Calu3 (cell line): ENCODE results near the gene ASIC2. TPM values are rescaled to one million over a fixed set of nuclear protein-coding genes. Genes with fewer than 3 reads are reported as not detected.

Experiments used
- BruUV-seq: library from RNA; stranded (reverse); fragments of 400-500 nt; replicated peaks from 2 replicates; lab custom pipeline; 2021; lab: Mats Ljungman, UMichigan
- CTCF ChIA-PET: fragments of 300-600 bp; sonication (Branson Sonifier 250); formaldehyde crosslinking; loops from one replicate; lab custom pipeline; 2022; ENCODE audit warnings: antibody characterized with exemption; lab: Charles Lee
- DNase-seq: peaks from one replicate; pipeline ENCODE4 v3.0.0; 2022
- H3K27ac Mint-ChIP-seq: one replicate; pipeline ENCODE4 v1.8.0; 2022; ENCODE audit warnings: mixed read lengths; ENCODE audit not compliant: unreplicated experiment
- H3K27me3 Mint-ChIP-seq: one replicate; pipeline ENCODE4 v1.8.0; 2022; ENCODE audit warnings: mixed read lengths; ENCODE audit not compliant: unreplicated experiment
- H3K36me3 Mint-ChIP-seq: one replicate; pipeline ENCODE4 v1.8.0; 2022; ENCODE audit warnings: mild to moderate bottlenecking, moderate library complexity, mixed read lengths; ENCODE audit not compliant: insufficient read depth, unreplicated experiment
- H3K4me1 Mint-ChIP-seq: one replicate; pipeline ENCODE4 v1.8.0; 2022; ENCODE audit warnings: mild to moderate bottlenecking, low read depth, mixed read lengths; ENCODE audit not compliant: unreplicated experiment
- H3K4me3 Mint-ChIP-seq: one replicate; pipeline ENCODE4 v1.8.0; 2022; ENCODE audit warnings: mild to moderate bottlenecking, low read depth, moderate library complexity, mixed read lengths; ENCODE audit not compliant: unreplicated experiment
- H3K9me3 Mint-ChIP-seq: one replicate; pipeline ENCODE4 v1.8.0; 2022; ENCODE audit warnings: low read depth, mixed read lengths; ENCODE audit not compliant: unreplicated experiment
- intact Hi-C: fragments of 100-400 bp; cut with micrococcal nuclease; formaldehyde crosslinking; loops from one replicate; pipeline ENCODE4 v1.10.0; 2022; ENCODE audit not compliant: unreplicated experiment
- total RNA-seq: library from RNA; stranded (reverse); gene quantifications from 2 replicates; pipeline ENCODE4 v1.2.3, GENCODE V29; 2022
- TF ChIP-seq, protein P1 (sequence below): fragments of 200-600 bp; IDR thresholded peaks from one replicate; pipeline ENCODE4 v1.8.0; 2022; ENCODE audit warnings: antibody characterized with exemption; ENCODE audit not compliant: unreplicated experiment

The ASIC2 gene
- total RNA-seq, 1 experiment from 2014 or later, result not detected

DNA sequence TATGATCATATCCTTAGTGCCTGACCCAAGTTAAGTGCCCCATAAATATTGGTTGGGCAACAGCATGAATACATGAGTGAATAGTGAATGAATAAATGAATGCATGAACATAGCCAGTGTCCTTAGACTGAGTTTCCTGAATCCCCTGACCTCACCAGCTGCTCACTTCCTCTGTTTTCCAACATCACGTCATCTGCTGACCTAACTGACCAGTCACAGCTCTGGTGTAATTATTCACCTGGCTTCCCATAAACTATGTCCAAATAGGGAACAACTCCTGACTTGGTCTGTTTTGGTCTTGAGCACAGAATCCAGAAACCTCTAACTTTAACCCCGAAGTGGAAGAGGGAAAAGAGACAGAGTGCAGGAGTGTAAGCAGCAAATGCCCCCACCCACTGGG is 83.4 kb downstream of the ASIC2 start:
- TF ChIP-seq, protein P1, sequence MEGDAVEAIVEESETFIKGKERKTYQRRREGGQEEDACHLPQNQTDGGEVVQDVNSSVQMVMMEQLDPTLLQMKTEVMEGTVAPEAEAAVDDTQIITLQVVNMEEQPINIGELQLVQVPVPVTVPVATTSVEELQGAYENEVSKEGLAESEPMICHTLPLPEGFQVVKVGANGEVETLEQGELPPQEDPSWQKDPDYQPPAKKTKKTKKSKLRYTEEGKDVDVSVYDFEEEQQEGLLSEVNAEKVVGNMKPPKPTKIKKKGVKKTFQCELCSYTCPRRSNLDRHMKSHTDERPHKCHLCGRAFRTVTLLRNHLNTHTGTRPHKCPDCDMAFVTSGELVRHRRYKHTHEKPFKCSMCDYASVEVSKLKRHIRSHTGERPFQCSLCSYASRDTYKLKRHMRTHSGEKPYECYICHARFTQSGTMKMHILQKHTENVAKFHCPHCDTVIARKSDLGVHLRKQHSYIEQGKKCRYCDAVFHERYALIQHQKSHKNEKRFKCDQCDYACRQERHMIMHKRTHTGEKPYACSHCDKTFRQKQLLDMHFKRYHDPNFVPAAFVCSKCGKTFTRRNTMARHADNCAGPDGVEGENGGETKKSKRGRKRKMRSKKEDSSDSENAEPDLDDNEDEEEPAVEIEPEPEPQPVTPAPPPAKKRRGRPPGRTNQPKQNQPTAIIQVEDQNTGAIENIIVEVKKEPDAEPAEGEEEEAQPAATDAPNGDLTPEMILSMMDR, result no peak
- Mint-ChIP-seq H3K27ac (no peak overlapping the region), H3K4me3 (no peak overlapping the region), H3K9me3 (no peaks in the 10 kb centered on the region), H3K27me3 (peaks cover 72% of the 10 kb centered on the region), H3K4me1 (no peaks in the 10 kb centered on the region), H3K36me3 (no peaks in the 10 kb centered on the region)
- BruUV-seq, result no TSS peak
- CTCF ChIA-PET, result no interaction called here
- DNase-seq, result no peak
- intact Hi-C loops, result no loop called here

DNA sequence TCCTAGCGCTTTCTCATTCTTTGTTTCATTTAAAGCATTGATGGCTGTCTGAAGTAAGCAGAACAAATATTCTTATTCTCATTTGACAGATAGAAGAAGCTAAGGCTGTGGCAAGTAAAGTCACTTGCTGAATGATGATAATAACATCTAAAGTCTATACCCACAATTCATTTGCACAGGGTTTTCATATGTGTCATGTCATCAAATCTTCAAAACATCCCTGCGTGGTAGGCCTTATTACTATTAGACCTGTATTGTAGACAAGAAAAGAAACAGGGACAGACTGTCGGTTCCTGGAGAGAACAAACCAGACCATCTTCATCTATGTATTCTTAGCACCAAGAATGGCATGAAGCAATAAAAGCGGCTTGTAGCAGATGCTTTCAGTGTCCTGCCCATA is 85.9 kb downstream of the ASIC2 start:
- intact Hi-C loops, result no loop called here
- no TSS peak for BruUV-seq
- Mint-ChIP-seq H3K4me1 (no peaks in the 10 kb centered on the region), H3K4me3 (no peak overlapping the region), H3K36me3 (no peaks in the 10 kb centered on the region), H3K9me3 (no peaks in the 10 kb centered on the region), H3K27me3 (peaks cover 55% of the 10 kb centered on the region), H3K27ac (no peak overlapping the region)
- TF ChIP-seq, protein P1, result no peak
- CTCF ChIA-PET, result no interaction called here
- DNase-seq, result no peak

DNA sequence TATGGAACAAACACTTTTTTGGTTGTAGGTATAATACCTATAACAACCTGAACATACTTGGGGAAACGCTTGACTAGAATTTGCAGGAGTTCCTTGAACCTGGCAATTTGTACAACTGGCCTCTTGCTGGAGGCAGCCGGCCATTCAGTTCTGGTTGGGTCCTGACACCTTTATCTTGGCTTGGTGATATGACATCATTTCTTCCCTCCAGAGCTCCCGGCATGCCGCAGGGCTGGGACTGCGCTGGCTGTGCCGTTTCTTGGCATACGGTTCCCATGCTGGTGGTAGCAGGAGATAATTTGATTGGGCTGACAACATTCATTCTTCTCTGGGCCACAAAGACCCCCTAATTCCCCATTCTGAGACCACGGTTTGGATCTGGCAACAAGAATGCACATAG is 87.5 kb downstream of the ASIC2 start:
- H3K36me3 Mint-ChIP-seq, result no peaks in the 10 kb centered on the region
- TF ChIP-seq, protein P1, result no peak
- H3K9me3 Mint-ChIP-seq, result no peaks in the 10 kb centered on the region
- CTCF ChIA-PET, result no interaction called here
- no peak for DNase-seq
- no peak overlapping the region for H3K27ac Mint-ChIP-seq
- H3K4me3 Mint-ChIP-seq, result no peak overlapping the region
- no TSS peak for BruUV-seq
- peaks cover 50% of the 10 kb centered on the region for H3K27me3 Mint-ChIP-seq
- intact Hi-C loops, result no loop called here
- no peaks in the 10 kb centered on the region for H3K4me1 Mint-ChIP-seq

DNA sequence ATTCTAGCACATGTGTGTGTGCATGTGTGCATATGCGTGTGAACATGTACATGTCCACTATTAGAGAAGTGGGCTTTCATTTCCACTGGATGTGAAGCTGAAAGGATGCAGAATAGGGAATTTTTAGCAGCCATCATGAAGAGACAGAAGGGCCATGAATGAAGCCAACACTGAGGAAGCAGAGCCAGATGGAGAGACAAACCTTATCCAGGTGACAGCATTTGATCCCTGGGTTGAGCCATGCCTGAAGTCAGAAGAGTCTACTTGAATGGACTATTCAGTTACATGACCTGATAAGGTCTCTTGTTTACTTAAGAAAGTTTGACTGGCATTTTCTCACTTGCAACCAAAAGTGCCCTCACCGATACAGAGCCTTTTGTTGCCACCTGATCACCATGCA is 88.4 kb downstream of the ASIC2 start:
- TF ChIP-seq, protein P1, result no peak
- Mint-ChIP-seq H3K36me3 (no peaks in the 10 kb centered on the region), H3K4me3 (no peak overlapping the region), H3K27me3 (peaks cover 55% of the 10 kb centered on the region), H3K4me1 (no peaks in the 10 kb centered on the region), H3K9me3 (no peaks in the 10 kb centered on the region), H3K27ac (no peak overlapping the region)
- intact Hi-C loops, result no loop called here
- CTCF ChIA-PET, result no interaction called here
- no TSS peak for BruUV-seq
- no peak for DNase-seq
